HEK293 (cell line): Measurements from ENCODE around the gene MMUT.

ENCODE experiments used
- CTCF ChIP-seq: fragments of 450-650 bp; formaldehyde crosslinking; IDR thresholded peaks from 2 replicates; pipeline ENCODE4 v1.5.1; 2016; ENCODE audit warnings: missing biosample characterization, missing genetic modification characterization
- ELK4 ChIP-seq: IDR thresholded peaks from 2 replicates; pipeline ENCODE4 v1.6.1; 2011; ENCODE audit warnings: mild to moderate bottlenecking, low read depth, low read length, borderline replicate concordance
- PBX3 ChIP-seq: sonication (generic); formaldehyde crosslinking; IDR thresholded peaks from 2 replicates; pipeline ENCODE4 v1.8.1; 2022; ENCODE audit warnings: mild to moderate bottlenecking, moderate library complexity, missing genetic modification reagents
- REPIN1 ChIP-seq: fragments of 450-650 bp; formaldehyde crosslinking; IDR thresholded peaks from 2 replicates; pipeline ENCODE4 v1.5.1; 2017; ENCODE audit warnings: missing biosample characterization, missing genetic modification characterization, low read depth
- SP2 ChIP-seq: fragments of 450-650 bp; formaldehyde crosslinking; IDR thresholded peaks from 2 replicates; pipeline ENCODE4 v1.5.1; 2016; ENCODE audit warnings: missing biosample characterization, missing genetic modification characterization
- YY1 ChIP-seq: fragments of 450-650 bp; formaldehyde crosslinking; IDR thresholded peaks from 2 replicates; pipeline ENCODE4 v1.5.1; 2018; ENCODE audit warnings: missing biosample characterization, missing genetic modification characterization
- ZNF2 ChIP-seq: fragments of 450-650 bp; formaldehyde crosslinking; IDR thresholded peaks from 2 replicates; pipeline ENCODE4 v1.5.1; 2016; ENCODE audit warnings: missing biosample characterization, missing genetic modification characterization
- ZNF416 ChIP-seq: fragments of 450-650 bp; formaldehyde crosslinking; IDR thresholded peaks from 2 replicates; pipeline ENCODE4 v1.5.1; 2016; ENCODE audit warnings: missing biosample characterization, missing genetic modification characterization

- no peak for TF ChIP-seq ZNF416 (tag by site-specific recombination)
- no peak for TF ChIP-seq CTCF
- TF ChIP-seq ZNF2 (tag by site-specific recombination), result no peak
- no peak for TF ChIP-seq YY1 (tag by site-specific recombination)
- no peak for TF ChIP-seq SP2 (tag by site-specific recombination)
- no peak for TF ChIP-seq REPIN1 (tag by site-specific recombination)
- no peak for TF ChIP-seq ELK4
- TF ChIP-seq PBX3 (CRISPR knock-in tag), result no peak
These were observed 47.7 kb downstream of the MMUT start for GRCh38 chr6:49415358-49415757.
